HCT116 (cell line): ENCODE results near the gene UTS2B.

Source experiments
- CEBPB ChIP-seq: IDR thresholded peaks from 2 replicates; pipeline ENCODE4 v1.6.1; 2012; ENCODE audit warnings: low read depth
- CTCF ChIP-seq, 3 experiments: fragments of 200-600 bp in 1 of 3; sonication (generic) in 1 of 3; IDR thresholded peaks in 2 of 3; conservative IDR thresholded peaks in 1 of 3; 2 replicates each; pipeline ENCODE4 v1.5.1; 2012 to 2017; ENCODE audit warnings: low read depth in 2 of 3, low read length in 2 of 3, antibody characterized with exemption in 1 of 3, borderline replicate concordance in 1 of 3, control low read depth in 1 of 3, mild to moderate bottlenecking in 1 of 3, mixed read lengths in 1 of 3, mixed run types in 1 of 3, moderate library complexity in 1 of 3; ENCODE audit not compliant: insufficient read depth in 1 of 3
- EZH2 ChIP-seq: fragments of 200-600 bp; sonication (generic); IDR thresholded peaks from 2 replicates; pipeline ENCODE4 v1.6.1; 2017; ENCODE audit warnings: antibody characterized with exemption, mixed run types
- JUND ChIP-seq: IDR thresholded peaks from 2 replicates; pipeline ENCODE4 v1.6.1; 2012
- MAX ChIP-seq: IDR thresholded peaks from 2 replicates; pipeline ENCODE4 v1.6.1; 2012
- POLR2A ChIP-seq: IDR thresholded peaks from 2 replicates; pipeline ENCODE4 v1.7.0; 2011; ENCODE audit warnings: borderline replicate concordance; ENCODE audit not compliant: insufficient read depth, insufficient read length; ENCODE audit errors: extremely low read depth
- POLR2AphosphoS5 ChIP-seq: IDR thresholded peaks from 2 replicates; pipeline ENCODE4 v1.6.1; 2011; ENCODE audit warnings: mild to moderate bottlenecking, low read depth, low read length, moderate library complexity
- RAD21 ChIP-seq: IDR thresholded peaks from 2 replicates; pipeline ENCODE4 v1.6.1; 2012; ENCODE audit warnings: low read depth, mild to moderate bottlenecking
- REST ChIP-seq: IDR thresholded peaks from 2 replicates; pipeline ENCODE4 v1.6.1; 2012; ENCODE audit warnings: low read depth
- SRF ChIP-seq: IDR thresholded peaks from 2 replicates; pipeline ENCODE4 v1.6.1; 2012; ENCODE audit warnings: low read depth
- TCF7L2 ChIP-seq: IDR thresholded peaks from 2 replicates; pipeline ENCODE4 v1.7.0; 2011; ENCODE audit warnings: borderline replicate concordance, inconsistent platforms; ENCODE audit not compliant: insufficient read depth, insufficient read length; ENCODE audit errors: extremely low read depth
- YY1 ChIP-seq: IDR thresholded peaks from 2 replicates; pipeline ENCODE4 v1.6.1; 2011; ENCODE audit warnings: low read length, low read depth, moderate library complexity, mild to moderate bottlenecking; ENCODE audit not compliant: insufficient replicate concordance; ENCODE audit errors: extremely low read depth

- TF ChIP-seq POLR2A (no peak), CEBPB (no peak), CTCF (IDR thresholded peaks at IDR 0.05 in 2 of 3, conservative IDR thresholded peaks at IDR 0.05 in 1 of 3; ENCODE audit: borderline replicate concordance in 1 of 3, insufficient read depth in 1 of 3, low read depth in 2 of 3, low read length in 2 of 3) (no peak), TCF7L2 (no peak), POLR2AphosphoS5 (no peak), MAX (no peak), YY1 (no peak), SRF (no peak), EZH2 (no peak), RAD21 (no peak), REST (no peak), JUND (no peak)
Measured at GRCh38 chr3:191345334-191345733, 15.0 kb upstream of the UTS2B start.
